ENCODE data around the gene MIEF1.

- TF ChIP-seq EZH2 (IDR thresholded peaks at IDR 0.05; ENCODE audit: low read depth, unreplicated experiment) (no peak), CTCF (conservative IDR thresholded peaks at IDR 0.05; ENCODE audit: low read depth in 2 of 2) (peak; percentile 69 to 92), STAT1 (IDR thresholded peaks at IDR 0.05; ENCODE audit: unreplicated experiment) (no peak), POLR2AphosphoS5 (IDR thresholded peaks at IDR 0.05; ENCODE audit: low read depth) (no peak), REST (IDR thresholded peaks at IDR 0.05; ENCODE audit: unreplicated experiment) (no peak), ZNF462 (CRISPR knock-in tag; IDR thresholded peaks at IDR 0.05) (no peak), JUNB (IDR thresholded peaks at IDR 0.05; ENCODE audit: unreplicated experiment) (no peak), EZH2phosphoT487 (IDR thresholded peaks at IDR 0.05; ENCODE audit: unreplicated experiment) (no peak), NANOG (IDR thresholded peaks at IDR 0.05; ENCODE audit: borderline replicate concordance) (no peak), ZNF331 (CRISPR knock-in tag; IDR thresholded peaks at IDR 0.05; ENCODE audit: low read depth) (no peak)
Measured at GRCh38 chr22:39534591-39535356, 32.7 kb downstream of the MIEF1 start.

Measured in GM23338 (cell line).